PC-3 (cell line): ENCODE results near the gene POLR2C. TPM values are rescaled to one million over a fixed set of nuclear protein-coding genes. Genes with fewer than 3 reads are reported as not detected.

Experiments used
- ATAC-seq: fragments of 200-7000 bp; cut with Tn5 transposase; 2 replicates; pipeline ENCODE4 v1.9.1; 2020; ENCODE audit warnings: mild to moderate bottlenecking, moderate library complexity
- BruUV-seq: library from RNA; stranded (reverse); fragments of 400-500 nt; replicated peaks from 2 replicates; lab custom pipeline; 2021; lab: Mats Ljungman, UMichigan
- CTCF ChIA-PET: fragments of 300-600 bp; sonication (Branson Sonifier 250); formaldehyde crosslinking; loops from one replicate; lab custom pipeline; 2022; ENCODE audit warnings: antibody characterized with exemption; lab: Charles Lee
- POLR2A ChIA-PET: fragments of 300-600 bp; sonication (Branson Sonifier 250); formaldehyde crosslinking; loops from one replicate; lab custom pipeline; 2022; ENCODE audit warnings: antibody characterized with exemption; ENCODE audit not compliant: unreplicated experiment; lab: Charles Lee
- DNase-seq: peaks from one replicate; pipeline ENCODE4 v3.0.0-alpha.2; 2015
- H2AFZ ChIP-seq: fragments of 300-600 bp; sonication (generic); 2 replicates; pipeline ENCODE4 v1.6.0; 2016; ENCODE audit warnings: antibody characterized with exemption, low read length
- H3F3A ChIP-seq: fragments of 300-600 bp; sonication (generic); one replicate; pipeline ENCODE4 v1.6.0; 2017; ENCODE audit warnings: antibody characterized with exemption, low read length, control low read depth, mild to moderate bottlenecking; ENCODE audit not compliant: unreplicated experiment
- H3K27ac ChIP-seq: fragments of 300-600 bp; sonication (generic); 2 replicates; pipeline ENCODE4 v1.5.1; 2016; ENCODE audit warnings: mild to moderate bottlenecking, low read length
- H3K27me3 ChIP-seq: fragments of 300-600 bp; sonication (generic); 2 replicates; pipeline ENCODE4 v1.6.1; 2016; ENCODE audit warnings: low read length, mixed read lengths
- H3K36me3 ChIP-seq: fragments of 300-600 bp; sonication (generic); 2 replicates; pipeline ENCODE4 v1.6.1; 2016; ENCODE audit warnings: low read depth, mixed run types, low read length, mixed read lengths
- H3K4me1 ChIP-seq: fragments of 300-600 bp; sonication (generic); 2 replicates; pipeline ENCODE4 v1.5.1; 2016; ENCODE audit warnings: low read length; ENCODE audit not compliant: insufficient read depth
- H3K4me2 ChIP-seq: fragments of 300-600 bp; sonication (generic); 2 replicates; pipeline ENCODE4 v1.6.0; 2016; ENCODE audit warnings: low read length
- H3K4me3 ChIP-seq: fragments of 300-600 bp; sonication (generic); 2 replicates; pipeline ENCODE4 v1.5.1; 2016; ENCODE audit warnings: mild to moderate bottlenecking, low read length, mixed read lengths
- H3K79me2 ChIP-seq: fragments of 300-600 bp; sonication (generic); 2 replicates; pipeline ENCODE4 v1.6.1; 2017; ENCODE audit warnings: low read length, mixed read lengths
- H3K9ac ChIP-seq: fragments of 300-600 bp; sonication (generic); 2 replicates; pipeline ENCODE4 v1.6.0; 2016; ENCODE audit warnings: mild to moderate bottlenecking, low read length
- H3K9me2 ChIP-seq: fragments of 300-600 bp; sonication (generic); replicated peaks from 2 replicates; pipeline ENCODE4 v1.6.1; 2016; ENCODE audit warnings: mixed run types, low read length, mixed read lengths
- H3K9me3 ChIP-seq: fragments of 300-600 bp; sonication (generic); 2 replicates; pipeline ENCODE4 v1.6.1; 2016; ENCODE audit warnings: low read length, mixed read lengths
- H4K20me1 ChIP-seq: fragments of 300-600 bp; sonication (generic); 2 replicates; pipeline ENCODE4 v1.6.1; 2016; ENCODE audit warnings: low read length, mixed read lengths
- CTCF ChIP-seq: fragments of 300-600 bp; sonication (generic); conservative IDR thresholded peaks from 2 replicates; pipeline ENCODE4 v1.5.1; 2017; ENCODE audit warnings: antibody characterized with exemption, low read depth, mild to moderate bottlenecking, low read length
- EZH2 ChIP-seq: fragments of 300-600 bp; sonication (generic); IDR thresholded peaks from one replicate; pipeline ENCODE4 v1.6.1; 2017; ENCODE audit warnings: antibody characterized with exemption, mild to moderate bottlenecking, low read length; ENCODE audit not compliant: unreplicated experiment
- EZH2phosphoT487 ChIP-seq: fragments of 300-600 bp; sonication (generic); IDR thresholded peaks from 2 replicates; pipeline ENCODE4 v1.6.1; 2018; ENCODE audit warnings: mild to moderate bottlenecking, antibody characterized with exemption, low read length, borderline replicate concordance
- intact Hi-C: fragments of 100-400 bp; cut with micrococcal nuclease; formaldehyde crosslinking; loops from 2 replicates; pipeline ENCODE4 v1.9.0; 2023
- total RNA-seq: library from RNA; depleted of rRNA; stranded (reverse); fragments of >200 nt; gene quantifications from 2 replicates; pipeline ENCODE4 v1.2.3, GENCODE V29; 2014

POLR2C gene
- total RNA-seq, 1 experiment from 2014 or later, result 114 TPM

GRCh38 chr16:57489229-57489628, 26.8 kb downstream of the POLR2C start:
- CTCF ChIA-PET, result no interaction called here

GRCh38 chr16:57493767-57494166, 31.3 kb downstream of the POLR2C start:
- Histone ChIP-seq H3K36me3 (no peaks in the 10 kb centered on the region), H4K20me1 (no peaks in the 10 kb centered on the region), H2AFZ (no peak overlapping the region), H3K27me3 (no peaks in the 10 kb centered on the region), H3K79me2 (no peaks in the 10 kb centered on the region), H3F3A (no peaks in the 10 kb centered on the region), H3K4me2 (no peak overlapping the region), H3K4me1 (no peaks in the 10 kb centered on the region), H3K27ac (no peak overlapping the region), H3K9me3 (no peaks in the 10 kb centered on the region), H3K9me2 (no peaks in the 10 kb centered on the region), H3K9ac (no peak overlapping the region), H3K4me3 (no peak overlapping the region)
- ATAC-seq (no peak), DNase-seq (no peak)
- TF ChIP-seq CTCF, result no peak
- TF ChIP-seq EZH2phosphoT487, result no peak
- no peak for TF ChIP-seq EZH2
- intact Hi-C loops, result no loop called here
- no TSS peak for BruUV-seq
- ChIA-PET POLR2A (no interaction called here), CTCF (no interaction called here)

More at GRCh38 chr16:57489229-57489628, 26.8 kb downstream of the POLR2C start:
- intact Hi-C loops, result no loop called here
- DNase-seq (no peak), ATAC-seq (no peak)
- no peaks in the 10 kb centered on the region for H3K27me3 ChIP-seq
- BruUV-seq, result no TSS peak
- H3F3A ChIP-seq, result no peaks in the 10 kb centered on the region
- no peaks in the 10 kb centered on the region for H3K79me2 ChIP-seq
- no peak overlapping the region for H2AFZ ChIP-seq
- no peaks in the 10 kb centered on the region for H4K20me1 ChIP-seq
- POLR2A ChIA-PET, result no interaction called here
- TF ChIP-seq EZH2phosphoT487 (no peak), EZH2 (no peak), CTCF (no peak)
- no peaks in the 10 kb centered on the region for H3K9me2 ChIP-seq
- no peak overlapping the region for H3K27ac ChIP-seq
- no peak overlapping the region for H3K9ac ChIP-seq
- H3K9me3 ChIP-seq, result no peaks in the 10 kb centered on the region
- no peak overlapping the region for H3K4me3 ChIP-seq
- no peaks in the 10 kb centered on the region; the same call in 1 of the 2 replicates for H3K4me1 ChIP-seq
- H3K4me2 ChIP-seq, result no peak overlapping the region
- no peaks in the 10 kb centered on the region for H3K36me3 ChIP-seq

GRCh38 chr16:57497121-57497520, 34.6 kb downstream of the POLR2C start:
- ChIA-PET POLR2A (no interaction called here), CTCF (no interaction called here)
- no peak overlapping the region for H3K9ac ChIP-seq

More at GRCh38 chr16:57497121-57497520, 34.6 kb downstream of the POLR2C start:
- no peak overlapping the region for H3K4me2 ChIP-seq
- no peaks in the 10 kb centered on the region for H3K9me3 ChIP-seq
- no peak for DNase-seq
- H3K4me1 ChIP-seq, result no peaks in the 10 kb centered on the region
- H3K27me3 ChIP-seq, result no peaks in the 10 kb centered on the region
- H3K4me3 ChIP-seq, result no peak overlapping the region
- no peaks in the 10 kb centered on the region for H3K36me3 ChIP-seq
- no peak overlapping the region for H2AFZ ChIP-seq
- no TSS peak for BruUV-seq
- no peaks in the 10 kb centered on the region for H3F3A ChIP-seq
- no peaks in the 10 kb centered on the region for H3K79me2 ChIP-seq
- TF ChIP-seq CTCF, result no peak
- no peak for TF ChIP-seq EZH2
- no peak for TF ChIP-seq EZH2phosphoT487
- intact Hi-C loops, result no loop called here
- no peak for ATAC-seq
- no peaks in the 10 kb centered on the region for H4K20me1 ChIP-seq
- H3K9me2 ChIP-seq, result no peaks in the 10 kb centered on the region
- H3K27ac ChIP-seq, result no peak overlapping the region
